ENCODE measurements around the gene APBA3.
A peak's percentile ranks its signal among the peaks of the same experiment; 100 is the strongest.
"Not testable (repeated sequence)": the region's sequence is repeated elsewhere in the genome, so short reads cannot be mapped to it uniquely, and the experiment has no call there.

APBA3 gene

GRCh38 chr19:3770136-3770999 lies 8.9 kb upstream of the APBA3 start:
- no peak for DNase-seq

- DNase-seq = no peak
These were observed 8.0 kb upstream of the APBA3 start for GRCh38 chr19:3769494-3769893.

GRCh38 chr19:3768748-3769099 lies 7.2 kb upstream of the APBA3 start:
- DNase-seq = no peak

- DNase-seq = no peak
These were observed 6.7 kb upstream of the APBA3 start for GRCh38 chr19:3768015-3768747.

GRCh38 chr19:3767050-3767449 lies 5.6 kb upstream of the APBA3 start:
- DNase-seq = no peak

- no peak for DNase-seq
These were observed 5.0 kb upstream of the APBA3 start for GRCh38 chr19:3766520-3766919.

GRCh38 chr19:3765757-3766156 lies 4.3 kb upstream of the APBA3 start:
- DNase-seq = not testable (repeated sequence)

GRCh38 chr19:3765121-3765520 lies 3.6 kb upstream of the APBA3 start:
- no peak for DNase-seq

- DNase-seq = peak; percentile 99
These were observed 1.3 kb upstream of the APBA3 start, which contains the start of gene MRPL54 for GRCh38 chr19:3762501-3763459. TSS of gene MRPL54 (plus strand) at chr19:3762682. CDS start at chr19:3762701, 19 bp downstream.

GRCh38 chr19:3762130-3762473 lies 610 bp upstream of the APBA3 start:
- DNase-seq = no peak

- DNase-seq = no peak
These were observed 576 bp downstream of the APBA3 start for GRCh38 chr19:3760871-3761361.

GRCh38 chr19:3759482-3760254 lies 1.8 kb downstream of the APBA3 start:
- no peak for DNase-seq

GRCh38 chr19:3758297-3758696 lies 3.2 kb downstream of the APBA3 start:
- DNase-seq = not testable (repeated sequence)

GRCh38 chr19:3757705-3758104 lies 3.8 kb downstream of the APBA3 start:
- not testable (repeated sequence) for DNase-seq

- DNase-seq = no peak
These were observed 7.7 kb downstream of the APBA3 start for GRCh38 chr19:3753631-3754410.

GRCh38 chr19:3752492-3752891 lies 9.0 kb downstream of the APBA3 start:
- no peak for DNase-seq

GRCh38 chr19:3751236-3751635 lies 10.3 kb downstream of the APBA3 start:
- no peak for DNase-seq

- DNase-seq = no peak
These were observed 11.3 kb downstream of the APBA3 start for GRCh38 chr19:3750211-3750610.

- no peak for DNase-seq
These were observed 12.5 kb downstream of the APBA3 start for GRCh38 chr19:3748965-3749364.

GRCh38 chr19:3746371-3747056 lies 15.0 kb downstream of the APBA3 start:
- DNase-seq = no peak

Data from stimulated activated CD4-positive, alpha-beta T cell treated with anti-CD3 and anti-CD28 coated beads, Interleukin-4, amount 100 ng/mL, for 1 hour (primary cell).